ENCODE data around the gene FCRL3.
"Not testable (repeated sequence)": the region's sequence is repeated elsewhere in the genome, so short reads cannot be mapped to it uniquely, and the experiment has no call there.

Gene FCRL3, protein sequence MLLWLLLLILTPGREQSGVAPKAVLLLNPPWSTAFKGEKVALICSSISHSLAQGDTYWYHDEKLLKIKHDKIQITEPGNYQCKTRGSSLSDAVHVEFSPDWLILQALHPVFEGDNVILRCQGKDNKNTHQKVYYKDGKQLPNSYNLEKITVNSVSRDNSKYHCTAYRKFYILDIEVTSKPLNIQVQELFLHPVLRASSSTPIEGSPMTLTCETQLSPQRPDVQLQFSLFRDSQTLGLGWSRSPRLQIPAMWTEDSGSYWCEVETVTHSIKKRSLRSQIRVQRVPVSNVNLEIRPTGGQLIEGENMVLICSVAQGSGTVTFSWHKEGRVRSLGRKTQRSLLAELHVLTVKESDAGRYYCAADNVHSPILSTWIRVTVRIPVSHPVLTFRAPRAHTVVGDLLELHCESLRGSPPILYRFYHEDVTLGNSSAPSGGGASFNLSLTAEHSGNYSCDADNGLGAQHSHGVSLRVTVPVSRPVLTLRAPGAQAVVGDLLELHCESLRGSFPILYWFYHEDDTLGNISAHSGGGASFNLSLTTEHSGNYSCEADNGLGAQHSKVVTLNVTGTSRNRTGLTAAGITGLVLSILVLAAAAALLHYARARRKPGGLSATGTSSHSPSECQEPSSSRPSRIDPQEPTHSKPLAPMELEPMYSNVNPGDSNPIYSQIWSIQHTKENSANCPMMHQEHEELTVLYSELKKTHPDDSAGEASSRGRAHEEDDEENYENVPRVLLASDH

DNA sequence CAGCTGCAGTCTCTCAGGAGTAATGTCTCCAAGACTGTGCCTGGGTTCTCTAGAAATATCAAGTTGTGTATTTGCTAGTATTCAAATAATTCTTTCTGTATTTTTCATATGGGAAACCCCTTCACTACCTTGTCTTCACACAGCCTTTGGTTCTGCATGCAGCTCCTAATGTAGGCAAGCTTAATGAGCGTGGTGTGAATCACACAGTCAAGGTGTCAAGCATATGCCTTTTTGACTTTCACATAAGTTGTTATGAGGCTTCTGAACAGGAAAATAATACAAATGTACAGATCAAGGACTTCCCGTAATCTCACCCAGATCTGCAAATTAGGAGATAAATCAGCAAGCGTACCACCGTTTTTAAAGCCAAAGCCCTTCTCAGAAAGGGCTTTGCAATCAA is at the start of gene FCRL3:
FCRL3 (minus strand) TSS at position 38 of the 400 bp plus-strand sequence. CDS start 280 bp downstream, outside the sequence.
- DNase-seq (ENCODE audit: low read depth): no peak

- no peak for DNase-seq (ENCODE audit: low read depth)
Observed at GRCh38 chr1:157748262-157748817, 47.8 kb upstream of the FCRL3 start.

DNA sequence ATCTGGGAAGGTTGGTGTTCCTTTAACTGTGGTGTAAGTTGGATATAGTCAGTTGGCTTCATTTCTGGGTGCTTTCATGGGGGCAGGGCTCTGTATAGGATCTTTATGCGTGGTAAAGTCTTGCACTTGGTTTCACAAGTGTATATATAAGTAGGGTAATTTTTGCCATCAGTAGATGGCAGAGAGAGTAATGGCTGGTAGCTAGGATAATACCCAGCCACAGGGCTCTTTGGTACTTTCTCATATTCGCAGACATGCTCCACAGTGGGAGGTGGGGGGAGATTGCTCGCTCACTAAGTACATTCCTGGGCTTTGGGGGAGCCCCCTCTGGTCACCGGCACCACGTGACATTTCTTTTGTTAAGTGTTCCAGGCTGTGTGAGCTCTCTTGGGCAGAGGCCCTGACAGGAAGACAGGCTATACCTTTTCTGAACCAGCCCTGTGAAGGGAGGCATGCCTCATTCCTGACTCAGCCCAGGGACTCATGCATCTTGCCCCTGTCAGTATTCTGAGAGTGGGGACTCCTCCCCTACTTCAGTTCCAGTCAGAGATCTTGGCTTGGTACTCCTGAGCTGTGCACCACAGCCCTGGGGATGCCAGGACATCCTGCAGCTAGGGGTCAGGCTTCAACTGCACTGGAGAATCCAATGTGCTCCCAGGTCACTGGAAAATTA is 38.8 kb upstream of the FCRL3 start:
- DNase-seq (ENCODE audit: low read depth): no peak

- DNase-seq (ENCODE audit: low read depth): not testable (repeated sequence)
Observed at GRCh38 chr1:157735991-157736390, 35.4 kb upstream of the FCRL3 start.

DNA sequence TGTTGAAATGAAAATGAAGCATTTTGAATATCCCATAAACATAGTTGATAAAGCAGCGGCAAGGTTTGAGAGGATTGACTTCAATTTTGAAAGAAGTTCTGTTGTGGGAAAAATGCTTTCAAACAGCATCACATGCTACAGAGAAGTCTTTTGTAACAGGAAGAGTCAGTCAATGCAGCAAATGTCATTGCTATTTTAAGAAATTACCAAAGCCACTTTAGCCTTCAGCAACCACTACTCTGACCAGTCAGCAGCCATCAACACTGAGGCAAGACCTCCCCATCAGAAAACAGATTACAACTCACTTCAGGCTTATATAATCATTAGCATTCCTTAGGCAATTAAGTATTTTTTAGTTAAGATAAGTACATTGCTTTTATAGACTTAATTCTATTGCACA is 33.8 kb upstream of the FCRL3 start:
- no peak for DNase-seq (ENCODE audit: low read depth)

DNA sequence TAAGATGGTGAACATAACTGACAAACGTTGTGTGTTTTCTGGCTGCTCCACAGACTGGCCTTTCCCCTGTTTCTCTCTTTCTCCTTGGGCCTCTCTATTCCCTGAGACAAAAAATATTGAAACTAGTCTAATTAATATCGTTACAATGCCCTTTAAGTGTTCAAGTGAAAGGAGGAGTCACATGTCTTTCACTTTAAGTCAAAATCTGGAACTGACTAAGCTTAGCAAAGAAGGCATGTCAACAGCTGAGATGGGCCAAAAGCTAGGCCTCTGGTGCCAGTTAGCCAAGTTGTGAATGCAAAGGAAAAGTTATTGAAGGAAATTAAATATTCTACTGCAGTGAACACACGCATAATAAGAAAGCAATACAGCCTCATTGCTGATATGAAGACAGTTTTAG is 32.2 kb upstream of the FCRL3 start:
- no peak for DNase-seq (ENCODE audit: low read depth)

DNA sequence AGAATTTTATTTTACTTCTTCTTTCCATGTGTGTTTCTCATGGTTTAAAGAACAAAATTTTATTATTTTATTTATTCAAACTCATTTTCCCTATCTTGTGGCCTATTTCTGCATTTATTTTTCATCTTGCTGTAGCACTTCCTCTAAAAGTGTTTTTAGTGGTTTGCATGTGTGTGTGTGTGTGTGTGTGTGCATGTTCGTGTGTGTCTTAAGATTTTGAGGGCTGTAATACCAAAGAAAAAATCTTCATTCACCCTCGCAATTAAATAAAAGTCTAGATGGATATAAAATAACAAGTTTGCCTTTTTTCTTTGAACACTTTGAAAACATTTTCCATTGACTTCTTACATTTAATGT is 24.6 kb upstream of the FCRL3 start:
- DNase-seq (ENCODE audit: low read depth): no peak

DNA sequence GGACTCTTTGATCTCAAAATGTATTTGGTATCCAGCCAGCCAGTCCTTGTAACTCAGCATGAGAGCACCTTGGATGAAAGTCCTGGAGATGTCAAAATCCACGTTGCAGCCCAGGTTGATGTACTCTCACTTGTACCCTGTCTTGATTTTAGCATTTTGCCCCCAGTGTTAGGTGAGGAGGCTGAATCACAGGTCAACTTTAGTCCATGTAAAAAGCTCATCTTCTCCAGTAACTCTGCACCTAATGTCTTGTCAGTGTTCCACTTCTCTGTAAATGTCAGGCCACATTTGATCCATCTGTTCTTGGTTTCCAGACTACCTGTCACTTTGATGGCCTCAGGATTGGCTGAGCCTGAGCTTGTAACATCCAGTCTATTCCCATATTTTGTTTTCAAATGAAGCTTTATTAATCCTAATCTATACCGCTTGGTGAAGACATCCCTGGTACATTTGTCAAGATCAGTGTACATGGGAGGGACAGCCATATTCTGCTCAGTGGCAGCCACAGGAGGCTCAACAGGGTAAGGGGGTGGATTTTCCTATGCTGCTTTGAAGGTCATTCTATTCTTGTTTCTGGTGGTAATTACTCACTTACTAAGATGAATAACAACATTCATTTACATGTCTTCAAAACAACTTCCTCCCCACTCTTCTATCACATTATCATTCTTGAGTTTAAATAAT is 24.1 kb upstream of the FCRL3 start:
- no peak for DNase-seq (ENCODE audit: low read depth)

GRCh38 chr1:157723157-157723556 is 22.6 kb upstream of the FCRL3 start:
- DNase-seq (ENCODE audit: low read depth): no peak

GRCh38 chr1:157721985-157722384 is 21.4 kb upstream of the FCRL3 start:
- DNase-seq (ENCODE audit: low read depth): no peak

DNA sequence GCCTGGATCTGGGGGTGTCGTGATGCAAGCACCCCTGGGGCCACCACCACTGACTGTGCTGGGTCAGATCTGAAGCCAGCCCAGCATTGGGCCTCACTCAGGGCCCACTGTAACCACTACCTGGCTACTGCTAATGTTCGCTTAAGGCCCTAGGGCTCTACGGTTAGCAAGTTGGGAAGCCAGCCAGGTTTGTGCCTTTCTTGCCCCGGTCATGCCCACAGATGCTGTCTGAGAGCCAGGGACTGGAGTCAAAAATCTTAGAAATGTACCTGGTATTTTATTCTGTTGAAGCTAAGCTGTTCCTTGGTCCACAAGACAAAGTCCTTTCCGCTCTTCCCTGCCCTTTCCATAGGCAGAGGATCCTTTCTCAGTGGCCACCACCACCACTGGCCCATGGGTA is 15.2 kb upstream of the FCRL3 start:
- no peak for DNase-seq (ENCODE audit: low read depth)

GRCh38 chr1:157711802-157712201 is 11.2 kb upstream of the FCRL3 start:
- DNase-seq (ENCODE audit: low read depth): no peak

- DNase-seq (ENCODE audit: low read depth): no peak
Observed at GRCh38 chr1:157704878-157705277, 4.3 kb upstream of the FCRL3 start.

DNA sequence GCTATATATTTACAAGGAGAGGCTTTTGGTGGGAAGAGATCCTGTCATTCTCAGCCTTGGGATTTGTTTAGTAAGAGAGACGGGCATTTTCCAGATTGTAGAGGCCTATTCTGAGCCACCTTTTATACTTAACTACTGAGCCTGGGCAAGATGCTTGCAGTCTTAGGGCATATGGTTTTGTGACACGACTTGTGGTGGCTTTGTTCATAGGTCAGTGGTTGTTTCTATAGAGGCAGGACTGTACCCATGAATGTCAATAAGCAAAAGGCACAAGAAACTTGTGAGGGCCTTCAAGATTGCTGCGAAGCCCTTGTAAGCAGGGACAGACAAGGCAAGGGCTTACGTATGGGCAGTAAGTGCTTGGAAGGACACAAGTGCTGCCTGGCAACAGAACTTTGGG is 3.4 kb upstream of the FCRL3 start:
- no peak for DNase-seq (ENCODE audit: low read depth)

DNA sequence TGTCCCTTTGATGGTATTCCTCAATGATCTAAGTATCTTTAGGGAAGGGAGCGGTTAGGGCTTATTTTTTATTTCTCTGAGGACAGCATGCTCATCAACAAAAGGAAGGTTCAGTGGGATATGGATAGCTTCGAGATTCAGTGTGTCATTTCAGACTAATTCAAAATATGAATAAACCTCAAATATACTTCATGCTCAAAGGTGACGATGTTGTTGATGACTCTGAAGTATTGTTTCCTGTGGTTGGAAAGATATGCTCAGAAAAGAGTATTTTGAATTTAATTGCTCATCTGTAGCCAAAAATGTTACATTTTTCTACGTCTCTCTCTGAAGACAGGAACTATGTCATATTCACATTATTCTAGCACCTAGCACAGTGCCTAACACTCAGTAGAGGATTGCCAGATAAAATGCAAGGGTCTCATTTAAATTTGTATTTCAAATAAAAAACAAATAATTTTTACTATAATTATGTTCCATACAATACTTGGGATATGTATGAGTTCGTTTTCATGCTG is 1.8 kb upstream of the FCRL3 start:
- DNase-seq (ENCODE audit: low read depth): no peak

DNA sequence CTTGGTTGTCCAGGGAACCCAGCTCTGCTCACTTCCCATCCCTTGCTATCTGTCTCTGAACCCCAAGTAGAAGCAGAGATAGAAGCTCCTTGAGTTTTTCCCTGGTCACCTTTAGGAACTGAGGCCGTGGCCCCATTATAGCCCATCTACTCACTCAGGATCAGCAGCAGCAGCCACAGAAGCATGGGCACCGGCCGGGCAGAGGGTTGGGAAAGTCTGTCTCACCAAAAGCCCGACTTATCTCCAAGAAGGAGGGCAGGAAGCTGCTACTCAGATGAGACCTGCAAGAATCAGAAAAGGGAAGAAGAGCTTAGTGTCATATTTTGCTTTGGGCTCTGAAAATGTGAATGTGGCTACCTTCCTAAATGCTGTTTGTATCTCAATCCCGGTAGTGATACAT is 264 bp downstream of the FCRL3 start:
- no peak for DNase-seq (ENCODE audit: low read depth)

DNA sequence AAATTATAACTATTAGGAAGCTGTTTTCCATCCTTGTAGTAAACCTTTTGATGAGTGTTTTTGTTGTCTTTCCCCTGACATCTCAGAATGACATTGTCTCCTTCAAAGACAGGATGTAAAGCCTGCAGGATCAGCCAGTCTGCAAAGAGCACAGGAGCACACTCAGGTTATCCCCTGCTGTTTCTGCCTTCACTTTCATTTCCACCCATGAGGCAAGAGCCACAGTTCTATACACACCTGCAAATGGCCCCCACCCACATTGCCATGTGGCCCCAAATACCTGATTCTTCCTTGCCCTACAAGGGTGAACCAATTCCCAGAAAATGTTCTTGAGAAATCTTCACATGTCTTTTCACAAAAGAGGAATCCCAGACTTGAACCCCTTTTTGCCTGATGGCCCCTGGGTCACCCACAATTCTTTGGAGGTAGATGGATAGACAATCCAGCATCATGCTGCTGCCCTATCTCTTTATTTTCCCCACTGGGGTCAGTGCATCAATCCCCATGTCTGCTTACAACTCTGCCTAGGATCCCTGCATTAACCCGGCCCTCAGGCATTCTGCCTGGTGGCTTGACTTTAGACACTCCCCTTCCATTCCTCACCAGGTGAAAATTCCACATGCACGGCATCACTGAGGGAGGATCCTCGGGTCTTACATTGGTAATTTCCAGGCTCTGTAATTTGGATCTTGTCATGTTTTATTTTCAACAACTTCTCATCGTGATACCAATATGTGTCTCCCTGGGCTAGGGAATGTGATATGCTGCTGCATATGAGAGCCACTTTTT is 2.6 kb downstream of the FCRL3 start:
- DNase-seq (ENCODE audit: low read depth): no peak

- no peak for DNase-seq (ENCODE audit: low read depth)
Observed at GRCh38 chr1:157696966-157697628, 3.5 kb downstream of the FCRL3 start.

DNA sequence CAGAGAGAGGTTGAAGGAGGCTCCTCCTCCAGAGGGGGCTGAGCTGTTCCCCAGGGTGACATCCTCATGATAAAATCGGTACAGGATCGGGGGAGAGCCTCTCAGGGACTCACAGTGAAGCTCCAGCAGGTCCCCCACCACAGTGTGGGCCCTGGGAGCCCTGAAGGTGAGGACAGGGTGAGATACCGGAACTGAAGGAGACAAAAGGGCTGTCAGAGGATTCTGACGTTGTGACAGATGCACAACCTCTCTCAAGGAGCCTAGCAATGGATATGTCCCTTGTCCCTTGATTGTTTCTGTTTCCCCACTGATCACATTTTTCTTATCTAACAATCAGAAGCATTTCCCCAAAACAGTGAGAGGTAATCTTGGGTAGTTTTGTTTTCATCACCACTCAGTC is 5.2 kb downstream of the FCRL3 start:
- DNase-seq (ENCODE audit: low read depth): no peak

DNA sequence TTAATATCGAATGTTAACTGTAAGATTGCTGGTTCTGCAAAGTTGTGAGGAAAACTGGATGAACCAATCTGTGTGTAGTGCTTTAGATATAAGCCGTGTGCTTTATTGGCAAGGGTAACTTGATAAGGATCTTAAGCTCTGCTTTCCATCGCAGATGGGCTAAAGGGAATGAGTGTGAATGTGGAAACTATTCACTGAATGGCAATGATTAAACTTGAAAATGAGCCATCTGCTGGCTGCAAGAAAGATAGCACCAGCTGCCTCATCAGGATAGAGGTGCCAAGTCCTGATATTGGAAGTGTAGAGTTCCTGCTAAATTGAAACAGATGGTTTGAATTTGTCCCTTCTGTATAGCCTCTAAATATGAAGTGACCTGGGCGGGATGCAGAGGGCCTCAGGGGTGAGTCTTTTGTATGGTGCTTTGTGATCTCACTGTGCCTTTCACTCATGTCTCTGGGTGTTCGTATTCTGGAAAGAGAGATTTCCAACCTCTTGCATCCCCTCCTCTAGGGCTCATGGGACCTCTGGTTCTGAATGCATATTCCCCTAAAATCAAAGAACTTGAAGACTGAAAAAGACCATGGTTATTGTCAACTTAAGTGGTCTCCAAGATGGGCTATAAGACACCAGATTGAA is 9.2 kb downstream of the FCRL3 start:
- DNase-seq (ENCODE audit: low read depth): no peak
